GM21825 (cell line): ENCODE data around the gene HBA2.
"Not testable (repeated sequence)": the region's sequence is repeated elsewhere in the genome, so short reads cannot be mapped to it uniquely, and the experiment has no call there.

Source experiments
- ATAC-seq: cut with Tn5 transposase; IDR thresholded peaks from one replicate; pipeline ENCODE4 v1.9.1; 2021; ENCODE audit warnings: mild to moderate bottlenecking, moderate library complexity; ENCODE audit not compliant: unreplicated experiment

HBA2 gene

GRCh38 chr16:172374-172941, at the start of gene HBA2:
HBA2 (plus strand) TSS chr16:172876; CDS start chr16:172913, 37 bp downstream.
- not testable (repeated sequence) for ATAC-seq

DNA sequence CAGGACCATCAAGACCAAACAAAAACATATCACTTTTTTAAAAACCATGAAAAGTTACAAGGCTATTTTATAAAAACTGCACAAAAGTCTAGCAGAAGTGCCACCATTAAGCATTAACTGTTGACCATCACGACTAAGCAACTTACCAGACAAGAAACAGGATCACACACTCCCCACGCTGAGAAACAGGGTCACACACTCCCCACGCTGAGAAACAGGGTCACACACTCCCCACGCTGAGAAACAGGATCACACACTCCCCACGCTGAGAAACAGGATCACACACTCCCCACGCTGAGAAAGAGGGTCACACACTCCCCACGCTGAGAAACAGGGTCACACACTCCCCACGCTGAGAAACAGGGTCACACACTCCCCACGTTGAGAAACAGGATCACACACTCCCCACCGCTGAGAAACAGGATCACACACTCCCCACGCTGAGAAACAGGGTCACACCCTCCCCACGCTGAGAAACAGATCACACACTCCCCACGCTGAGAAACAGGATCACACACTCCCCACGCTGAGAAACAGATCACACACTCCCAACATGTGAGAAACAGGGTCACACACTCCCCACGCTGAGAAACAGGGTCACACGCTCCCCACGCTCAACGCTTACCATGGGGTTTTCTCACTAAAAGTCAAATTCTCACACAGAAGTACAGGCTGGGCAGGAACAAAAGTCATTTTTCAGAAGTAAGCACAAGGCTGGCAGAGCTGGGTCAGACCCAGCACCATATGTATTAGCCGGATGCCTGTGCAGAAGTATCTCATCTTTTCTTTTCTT, 48.9 kb upstream of the HBA2 start:
- not testable (repeated sequence) for ATAC-seq

GRCh38 chr16:125011-125410, 47.7 kb upstream of the HBA2 start:
- ATAC-seq: no peak

GRCh38 chr16:129075-129474, 43.6 kb upstream of the HBA2 start:
- ATAC-seq: no peak

- no peak for ATAC-seq
These were observed 42.0 kb upstream of the HBA2 start for GRCh38 chr16:130533-131173.

GRCh38 chr16:132120-132519, 40.6 kb upstream of the HBA2 start:
- no peak for ATAC-seq

GRCh38 chr16:133716-134115, 39.0 kb upstream of the HBA2 start:
- ATAC-seq: no peak

DNA sequence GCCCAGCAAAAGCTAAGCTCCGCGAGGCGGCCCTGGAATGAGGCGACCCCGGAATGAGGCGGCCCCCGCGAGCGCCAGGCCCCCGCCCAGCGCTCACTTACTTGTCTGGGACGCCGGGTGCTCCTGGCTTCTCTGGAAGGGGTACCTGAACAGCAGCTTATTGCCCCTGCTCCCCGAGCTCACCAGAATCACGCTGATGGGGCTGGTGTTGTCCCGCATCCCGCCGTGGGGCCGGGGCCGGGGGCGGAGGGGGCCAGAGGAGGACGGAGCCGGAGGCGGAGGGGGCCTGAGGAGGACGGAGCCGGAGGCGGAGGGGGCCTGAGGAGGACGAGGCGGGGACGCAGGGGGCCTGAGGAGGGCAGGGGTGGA, 34.6 kb upstream of the HBA2 start:
- no peak for ATAC-seq

DNA sequence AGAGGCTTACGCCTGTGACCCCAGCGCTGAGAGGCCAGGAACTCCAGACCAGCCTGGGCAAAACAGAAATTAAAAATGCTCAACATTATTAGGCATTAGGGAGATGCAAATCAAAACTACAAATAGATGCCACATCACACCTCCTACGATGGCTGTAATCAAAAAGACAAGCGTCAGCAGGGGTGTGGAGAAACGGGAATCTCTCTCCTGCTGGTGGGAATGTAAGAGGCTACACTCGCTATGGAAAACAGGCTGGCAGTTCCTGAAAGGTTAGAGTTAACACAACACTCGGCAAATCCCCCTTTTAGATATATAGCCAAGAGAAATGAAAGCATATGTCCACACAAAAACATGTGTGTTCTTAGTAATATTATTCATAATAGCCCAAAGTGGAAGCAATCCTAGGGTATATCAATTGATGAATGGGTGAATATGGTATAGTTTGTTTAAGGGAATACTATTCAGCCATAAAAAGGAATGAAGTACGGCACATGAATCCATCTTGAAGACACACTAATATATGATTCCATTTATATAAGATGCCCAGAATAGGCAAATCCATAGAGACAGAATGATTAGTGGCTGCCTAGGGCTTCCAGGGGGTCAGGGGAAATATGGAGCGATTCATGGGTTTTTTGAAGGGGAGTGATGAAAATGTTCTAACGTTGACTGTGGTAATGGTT, 32.4 kb upstream of the HBA2 start:
- ATAC-seq: no peak

DNA sequence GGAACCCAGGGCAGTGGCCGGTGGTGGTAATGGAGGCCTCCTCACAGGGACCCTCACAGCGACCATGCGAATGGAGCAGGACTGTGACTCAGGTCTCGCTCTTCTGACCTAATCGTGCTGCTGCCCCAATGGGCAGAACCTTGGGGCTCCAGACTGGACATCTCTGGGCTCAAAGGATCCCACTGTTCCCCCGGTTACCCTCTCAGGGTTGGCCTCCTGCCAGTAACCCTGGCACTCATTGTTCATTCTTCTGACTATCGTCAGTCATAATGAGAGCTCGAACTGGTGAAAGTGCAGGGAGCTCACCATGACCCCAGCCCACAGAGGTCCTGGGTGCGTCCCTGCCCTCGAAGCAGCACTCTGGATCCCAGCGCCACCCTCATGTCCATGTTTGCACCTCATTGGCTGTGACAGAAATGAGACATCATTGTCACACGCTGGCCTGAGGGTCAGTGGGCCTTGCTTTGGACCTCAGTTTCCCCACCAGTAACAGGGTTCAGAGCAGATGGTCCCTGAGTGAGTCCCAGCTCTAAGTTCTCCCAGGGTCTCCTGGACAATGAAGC, 30.2 kb upstream of the HBA2 start:
- no peak for ATAC-seq

DNA sequence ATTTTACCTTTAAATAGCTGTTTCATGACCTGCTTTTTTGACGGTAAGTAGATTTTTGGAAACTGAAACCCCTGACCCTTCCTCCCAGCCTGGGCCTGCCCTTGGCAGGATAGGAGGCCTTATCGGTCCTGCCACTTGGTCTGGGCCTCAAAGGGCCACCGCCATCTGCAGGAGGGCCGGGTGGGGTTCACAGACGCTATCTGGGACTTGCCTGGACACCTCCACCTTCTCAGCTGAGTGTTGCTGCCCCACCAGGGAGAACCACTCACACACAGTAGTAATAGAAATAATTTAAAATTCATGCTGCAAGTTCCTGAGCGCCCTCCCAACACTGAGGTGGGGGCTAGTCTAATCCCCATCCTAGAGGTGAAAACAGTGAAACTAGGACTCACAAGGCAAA, 29.6 kb upstream of the HBA2 start:
- ATAC-seq: no peak

GRCh38 chr16:143456-143855, 29.2 kb upstream of the HBA2 start:
- ATAC-seq: no peak

DNA sequence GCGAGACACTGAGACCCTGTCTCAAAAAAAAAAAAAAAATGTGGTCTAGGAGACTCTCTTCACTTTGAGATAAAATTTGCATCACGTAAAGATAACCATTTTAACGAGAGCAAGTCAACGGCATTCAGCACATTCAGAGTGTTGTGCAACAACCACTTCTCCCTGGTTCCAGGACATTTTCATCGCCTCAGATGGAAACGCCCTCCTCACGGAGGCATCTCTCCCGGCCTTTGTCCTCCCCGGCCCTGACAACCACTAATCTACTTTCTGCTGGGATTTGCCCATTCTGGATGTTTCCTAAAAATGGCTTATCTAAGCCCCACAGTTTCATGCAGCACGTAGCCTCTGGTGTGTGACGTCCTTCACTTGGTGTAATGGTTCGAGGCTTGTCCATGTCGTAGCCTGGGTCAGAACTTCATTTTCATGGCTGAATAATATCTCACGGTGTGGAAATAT, 27.9 kb upstream of the HBA2 start:
- no peak for ATAC-seq

GRCh38 chr16:146646-147045, 26.0 kb upstream of the HBA2 start:
- no peak for ATAC-seq

- ATAC-seq: no peak
These were observed 23.5 kb upstream of the HBA2 start for GRCh38 chr16:149024-149660.

DNA sequence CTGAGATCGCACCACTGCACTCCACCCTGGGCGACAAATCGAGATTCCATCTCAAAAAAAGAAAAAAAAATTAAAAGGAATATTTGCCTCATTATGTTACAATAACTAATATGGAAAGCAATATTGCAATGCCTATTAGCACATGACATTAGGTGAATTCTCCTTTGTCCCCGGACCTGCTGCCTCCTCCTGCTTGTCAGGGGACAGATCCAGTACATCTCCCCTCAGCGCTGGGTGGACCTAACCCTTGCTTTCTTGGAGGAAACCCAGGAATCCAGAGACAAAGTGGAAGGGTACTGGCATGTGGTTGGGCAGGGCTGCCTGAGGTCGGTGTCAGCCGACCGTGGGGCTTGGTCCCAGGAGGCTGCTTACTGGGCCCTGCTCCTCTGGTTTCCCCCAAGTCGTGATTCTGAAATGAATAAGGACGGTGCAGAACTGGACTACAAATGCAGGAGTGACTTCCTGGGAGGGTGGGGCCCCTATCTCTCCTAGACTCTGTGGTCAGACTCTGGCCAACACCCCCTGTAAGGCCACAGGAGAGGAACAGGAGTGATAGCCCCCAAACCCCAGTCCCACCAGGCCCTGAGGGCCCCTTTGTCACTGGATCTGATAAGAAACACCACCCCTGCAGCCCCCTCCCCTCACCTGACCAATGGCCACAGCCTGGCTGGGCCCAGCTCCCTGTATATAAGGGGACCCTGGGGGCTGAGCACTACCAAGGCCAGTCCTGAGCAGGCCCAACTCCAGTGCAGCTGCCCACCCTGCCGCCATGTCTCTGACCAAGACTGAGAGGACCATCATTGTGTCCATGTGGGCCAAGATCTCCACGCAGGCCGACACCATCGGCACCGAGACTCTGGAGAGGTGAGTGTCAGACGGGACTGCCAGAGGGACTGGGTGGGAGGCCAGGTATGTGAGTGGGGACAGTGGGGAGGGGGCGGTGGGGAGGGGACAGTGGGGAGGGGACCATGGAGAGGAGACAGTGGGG, 20.2 kb upstream of the HBA2 start, which contains the start of gene HBZ:
Gene HBZ, plus strand, starts transcription at position 504 of the 988 bp plus-strand sequence. Its CDS starts 266 bp downstream, at position 770.
- ATAC-seq: no peak

DNA sequence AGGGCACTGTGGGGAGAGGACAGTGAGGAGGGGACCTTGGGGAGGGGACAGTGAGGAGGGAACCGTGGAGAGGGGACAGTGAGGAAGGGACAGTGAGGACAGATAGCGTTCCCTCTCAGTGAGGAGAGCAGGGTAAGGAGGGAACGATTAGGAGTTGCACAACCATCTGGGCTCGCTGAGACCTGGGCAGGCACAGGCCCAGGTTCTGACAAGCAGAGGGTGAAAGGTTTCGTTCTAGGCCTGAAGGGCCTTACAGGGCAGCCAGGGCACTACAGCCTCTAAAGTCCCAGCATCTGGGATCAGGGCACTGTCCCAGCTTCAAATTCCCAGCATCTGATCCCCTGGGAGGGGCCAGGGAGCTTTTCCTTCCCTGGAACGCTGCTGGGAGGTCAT, 19.6 kb upstream of the HBA2 start:
- ATAC-seq: not testable (repeated sequence)

- ATAC-seq: not testable (repeated sequence)
These were observed 19.0 kb upstream of the HBA2 start for GRCh38 chr16:153550-154216.
